ENCODE results near the gene DDI1. TPM values are rescaled to one million over a fixed set of nuclear protein-coding genes. Genes with fewer than 3 reads are reported as not detected.

DDI1 gene
- total and polyA plus RNA-seq, 8 donors: not detected

- Histone ChIP-seq H3K4me3 (no peak overlapping the region), H3K27ac (no peak overlapping the region), H3K36me3 (no peaks in the 10 kb centered on the region), H3K9me3 (no peaks in the 10 kb centered on the region), H3K4me1 (peaks cover 0 to 11% (median 5%) of the 10 kb centered on the region in 3 donors), H3K27me3 (no peaks in the 10 kb centered on the region)
- no peak for TF ChIP-seq CTCF (IDR thresholded peaks at IDR 0.05)
- FAIRE-seq: no peak
- no peak for DNase-seq
- intact Hi-C loops (cut with DNase I): no loop called here
- ATAC-seq: no peak
- 75 to 98% methylated on average over 1 of the region's 1 CpG for WGBS, 2 donors
Observed at GRCh38 chr11:104033561-104033960, 2.9 kb upstream of the DDI1 start.

- Histone ChIP-seq H3K27ac (no peak overlapping the region), H3K27me3 (no peaks in the 10 kb centered on the region), H3K9me3 (no peaks in the 10 kb centered on the region), H3K4me1 (peaks cover 0 to 5% (median 0%) of the 10 kb centered on the region in 3 donors), H3K4me3 (no peak overlapping the region), H3K36me3 (no peaks in the 10 kb centered on the region)
- ATAC-seq (no peak), FAIRE-seq (no peak), DNase-seq (peak in 1 of 6 donors; percentile 41)
- intact Hi-C loops (cut with DNase I): no loop called here
- TF ChIP-seq CTCF (IDR thresholded peaks at IDR 0.05): no peak
- 98% methylated on average over 21 of the region's 21 CpGs for WGBS, 2 donors
Observed at GRCh38 chr11:104036995-104037394, 555 bp downstream of the DDI1 start.

- Histone ChIP-seq H3K27me3 (no peaks in the 10 kb centered on the region), H3K9me3 (no peaks in the 10 kb centered on the region), H3K36me3 (no peaks in the 10 kb centered on the region), H3K4me1 (no peaks in the 10 kb centered on the region), H3K27ac (no peak overlapping the region), H3K4me3 (no peak overlapping the region)
- FAIRE-seq (no peak), ATAC-seq (no peak), DNase-seq (no peak)
- no peak for TF ChIP-seq CTCF (IDR thresholded peaks at IDR 0.05)
- intact Hi-C loops (cut with DNase I): no loop called here
- WGBS, 2 donors: 83 to 84% methylated on average over 2 of the region's 2 CpGs
Observed at GRCh38 chr11:104041792-104042191, 5.4 kb downstream of the DDI1 start.

- DNase-seq: no peak
- 46 to 51% methylated on average over 4 of the region's 4 CpGs for WGBS, 2 donors
- no peak for FAIRE-seq
Observed at GRCh38 chr11:104043142-104043541, 6.7 kb downstream of the DDI1 start.

More at GRCh38 chr11:104043142-104043541, 6.7 kb downstream of the DDI1 start:
- Histone ChIP-seq H3K27ac (no peak overlapping the region), H3K4me1 (no peaks in the 10 kb centered on the region), H3K4me3 (no peak overlapping the region), H3K36me3 (no peaks in the 10 kb centered on the region), H3K9me3 (no peaks in the 10 kb centered on the region), H3K27me3 (no peaks in the 10 kb centered on the region)
- TF ChIP-seq CTCF (IDR thresholded peaks at IDR 0.05): no peak
- ATAC-seq: no peak
- intact Hi-C loops (cut with DNase I): no loop called here

Data from pancreas (tissue), 10 donors.